CD1c-positive myeloid dendritic cell (primary cell): ENCODE results near the gene CUX1.
A peak's percentile ranks its signal among the peaks of the same experiment; 100 is the strongest.
"Not testable (repeated sequence)": the region's sequence is repeated elsewhere in the genome, so short reads cannot be mapped to it uniquely, and the experiment has no call there.

Experiments used
- DNase-seq: peaks from one replicate; pipeline ENCODE4 v3.0.0-alpha.2; 2016; ENCODE audit errors: extremely low spot score

CUX1 gene

GRCh38 chr7:102180727-102181126, 363.3 kb downstream of the CUX1 start:
- no peak for DNase-seq

- no peak for DNase-seq
These were observed 364.1 kb downstream of the CUX1 start for GRCh38 chr7:102181517-102181916.

- DNase-seq = no peak
These were observed 364.6 kb downstream of the CUX1 start for GRCh38 chr7:102182016-102182415.

- DNase-seq = not testable (repeated sequence)
These were observed 366.4 kb downstream of the CUX1 start for GRCh38 chr7:102183848-102184247.

GRCh38 chr7:102184303-102184702, 366.9 kb downstream of the CUX1 start:
- DNase-seq = no peak

GRCh38 chr7:102185796-102186195, 368.4 kb downstream of the CUX1 start:
- no peak for DNase-seq

GRCh38 chr7:102186306-102186705, 368.9 kb downstream of the CUX1 start:
- DNase-seq = no peak

GRCh38 chr7:102188746-102189145, 371.3 kb downstream of the CUX1 start:
- no peak for DNase-seq

GRCh38 chr7:102189756-102190155, 372.3 kb downstream of the CUX1 start:
- DNase-seq = no peak

- DNase-seq = no peak
These were observed 373.4 kb downstream of the CUX1 start for GRCh38 chr7:102190776-102191350.

- DNase-seq = peak; percentile 9
These were observed 374.3 kb downstream of the CUX1 start for GRCh38 chr7:102191556-102192379.

- no peak for DNase-seq
These were observed 375.4 kb downstream of the CUX1 start for GRCh38 chr7:102192790-102193189.

GRCh38 chr7:102193806-102194205, 376.4 kb downstream of the CUX1 start:
- no peak for DNase-seq

GRCh38 chr7:102195361-102195760, 377.9 kb downstream of the CUX1 start:
- no peak for DNase-seq

GRCh38 chr7:102196028-102196427, 378.6 kb downstream of the CUX1 start:
- no peak for DNase-seq

GRCh38 chr7:102197161-102197560, 379.7 kb downstream of the CUX1 start:
- no peak for DNase-seq

- DNase-seq = no peak
These were observed 380.2 kb downstream of the CUX1 start for GRCh38 chr7:102197599-102197998.

GRCh38 chr7:102198417-102198956, 381.1 kb downstream of the CUX1 start:
- no peak for DNase-seq

GRCh38 chr7:102201576-102201975, 384.1 kb downstream of the CUX1 start:
- DNase-seq = no peak

GRCh38 chr7:102202556-102202955, 385.1 kb downstream of the CUX1 start:
- DNase-seq = no peak

- no peak for DNase-seq
These were observed 385.8 kb downstream of the CUX1 start for GRCh38 chr7:102203218-102203617.

GRCh38 chr7:102204212-102204611, 386.8 kb downstream of the CUX1 start:
- no peak for DNase-seq

GRCh38 chr7:102205915-102206314, 388.5 kb downstream of the CUX1 start:
- no peak for DNase-seq
